Measurements from ENCODE around the gene SYVN1.
"Not testable (repeated sequence)": the region's sequence is repeated elsewhere in the genome, so short reads cannot be mapped to it uniquely, and the experiment has no call there.

Gene SYVN1

DNA sequence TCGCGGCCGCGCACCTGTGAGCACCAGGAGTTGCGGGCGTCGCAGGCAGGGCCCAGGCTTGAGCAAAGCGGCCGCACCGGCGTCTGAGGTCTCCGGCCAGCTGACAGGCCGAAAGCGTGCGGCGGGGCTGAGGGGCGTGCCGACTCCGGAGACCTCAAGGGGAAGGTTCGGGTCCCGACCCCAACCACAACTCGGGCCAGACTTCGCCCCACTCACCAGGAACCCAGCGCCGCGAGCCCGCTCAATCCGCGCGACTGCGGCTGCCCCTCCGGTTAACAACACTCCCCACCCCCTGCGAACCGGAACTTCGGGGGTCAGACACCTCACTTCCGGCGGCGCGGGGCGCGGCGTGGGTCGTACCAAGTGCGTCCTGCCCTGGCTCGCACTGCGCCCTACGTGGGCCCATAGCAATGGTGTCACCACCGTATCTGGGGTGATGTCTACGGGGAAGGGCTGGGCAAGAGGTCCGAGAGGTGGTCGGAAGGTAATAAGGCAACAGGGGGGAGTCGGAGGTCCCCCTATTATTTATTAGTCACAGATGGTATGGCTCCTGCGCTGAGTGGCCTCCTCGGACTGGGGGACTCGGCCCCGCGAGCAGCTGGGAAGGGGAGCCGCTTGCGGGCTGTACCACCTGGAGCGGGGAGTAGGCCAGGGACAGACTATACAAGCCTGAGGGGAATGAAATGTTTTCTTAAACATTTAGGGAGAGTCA lies at the start of gene SYVN1:
TSS of gene SYVN1 (minus strand) at position 280 of the 712 bp plus-strand sequence. CDS start 918 bp downstream, outside the sequence.
- DNase-seq (ENCODE audit: low read depth) = peak; percentile 84

GRCh38 chr11:65183201-65183891 lies 49.0 kb upstream of the SYVN1 start:
- DNase-seq (ENCODE audit: low read depth) = no peak

DNA sequence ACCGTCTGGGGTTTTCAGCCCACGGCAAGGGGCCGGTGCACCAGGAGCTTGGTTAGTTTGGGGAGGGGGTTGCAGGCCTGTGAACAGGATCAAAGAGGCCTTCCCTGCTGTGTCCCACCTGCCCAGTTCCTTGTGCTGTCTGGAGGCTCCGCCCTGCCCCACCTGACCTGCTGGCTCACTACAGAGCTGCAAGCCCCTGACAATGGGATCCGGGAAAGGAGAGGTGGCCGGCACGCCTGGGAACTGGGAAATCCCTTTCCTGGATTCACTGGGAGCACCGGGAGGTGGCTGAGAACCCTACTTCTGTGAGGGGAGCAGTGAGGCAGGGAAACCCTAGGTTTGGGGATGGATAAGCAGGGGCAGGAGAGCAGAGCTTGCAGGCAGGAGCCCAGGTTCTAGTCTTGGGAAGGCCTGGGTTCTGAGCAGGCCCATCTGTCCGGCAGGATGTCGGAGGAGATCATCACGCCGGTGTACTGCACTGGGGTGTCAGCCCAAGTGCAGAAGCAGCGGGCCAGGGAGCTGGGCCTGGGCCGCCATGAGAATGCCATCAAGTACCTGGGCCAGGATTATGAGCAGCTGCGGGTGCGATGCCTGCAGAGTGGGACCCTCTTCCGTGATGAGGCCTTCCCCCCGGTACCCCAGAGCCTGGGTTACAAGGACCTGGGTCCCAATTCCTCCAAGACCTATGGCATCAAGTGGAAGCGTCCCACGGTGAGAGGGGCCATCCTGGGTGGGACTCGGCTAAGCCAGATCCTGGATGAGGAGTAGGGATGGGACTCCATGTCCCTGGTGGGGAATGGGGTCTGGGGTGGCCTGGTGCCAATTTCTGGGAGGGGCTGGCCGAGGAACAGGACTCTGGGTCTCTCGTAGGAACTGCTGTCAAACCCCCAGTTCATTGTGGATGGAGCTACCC lies 48.2 kb upstream of the SYVN1 start:
- DNase-seq (ENCODE audit: low read depth) = peak; percentile 34

DNA sequence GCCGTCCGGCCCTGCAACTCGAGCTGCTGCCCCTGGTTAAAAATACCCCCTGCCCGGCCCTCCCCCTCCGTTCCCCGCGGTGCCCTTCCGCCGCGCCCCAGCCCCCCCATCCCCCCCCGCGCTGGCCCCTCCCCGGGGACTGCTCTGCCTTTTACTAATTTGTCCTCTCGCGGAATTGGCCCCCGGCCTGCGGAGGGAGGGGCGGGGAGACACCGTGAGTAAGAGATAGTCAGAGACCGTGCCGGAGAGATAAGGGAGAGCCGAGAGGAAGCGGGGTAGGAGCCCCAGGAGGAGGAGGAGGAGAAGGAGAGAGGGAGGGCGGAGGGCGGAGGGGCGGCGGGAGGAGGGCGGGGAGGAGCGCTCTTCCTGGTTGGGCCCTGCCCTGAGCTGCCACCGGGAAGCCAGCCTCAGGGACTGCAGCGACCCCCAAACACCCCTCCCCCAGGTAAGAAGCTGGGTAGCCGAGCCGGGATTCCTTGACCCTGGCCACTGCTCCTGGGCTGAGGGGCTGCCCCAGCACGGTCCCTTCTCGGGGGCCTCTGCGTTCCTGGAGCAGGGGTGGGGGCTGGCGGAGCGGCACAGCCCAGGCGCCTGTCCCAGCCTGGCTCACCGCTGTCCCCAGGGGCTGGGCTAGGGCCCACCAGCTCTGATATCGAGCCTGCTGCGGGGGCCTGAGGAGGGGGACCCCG lies 47.4 kb upstream of the SYVN1 start, which contains the start of gene CAPN1:
TSS of gene CAPN1 (plus strand) at position 360 of the 689 bp plus-strand sequence. CDS start 774 bp downstream, outside the sequence.
- peak; percentile 95 for DNase-seq (ENCODE audit: low read depth)

DNA sequence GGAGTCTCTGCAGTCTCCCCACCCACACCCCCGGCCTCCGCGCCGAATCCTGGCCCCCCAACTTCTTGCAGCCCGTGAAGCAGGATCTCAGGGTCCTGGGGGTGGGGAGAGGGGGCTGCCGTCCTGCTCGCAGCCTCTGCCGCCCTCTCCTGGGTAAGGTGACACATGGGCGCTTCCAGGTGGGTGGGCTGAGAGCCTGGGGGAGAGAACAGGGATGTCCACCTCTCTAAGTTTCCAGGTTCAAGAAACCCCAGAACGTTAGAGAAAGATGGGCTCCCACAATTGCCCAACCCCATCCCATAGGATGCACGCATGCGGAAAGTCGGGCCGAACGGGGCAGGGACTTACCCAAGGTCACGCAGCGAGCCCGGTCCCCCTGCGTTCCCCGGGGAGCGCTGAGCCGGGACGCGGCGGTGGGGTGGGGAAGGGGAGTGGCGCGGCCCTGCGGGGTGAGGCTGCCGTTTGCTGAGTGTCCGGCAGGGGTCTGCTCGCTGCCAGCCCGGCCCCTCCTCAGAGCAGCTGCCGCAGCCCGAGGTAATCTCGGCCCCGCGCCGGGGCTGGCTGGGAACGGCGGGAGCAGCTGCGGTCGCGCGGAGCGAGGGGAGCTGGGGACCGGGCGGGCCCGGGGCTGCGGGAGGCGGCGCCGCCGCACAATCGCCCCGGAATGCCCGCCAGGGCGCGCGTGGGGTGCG lies 46.7 kb upstream of the SYVN1 start:
- DNase-seq (ENCODE audit: low read depth) = peak; percentile 55

DNA sequence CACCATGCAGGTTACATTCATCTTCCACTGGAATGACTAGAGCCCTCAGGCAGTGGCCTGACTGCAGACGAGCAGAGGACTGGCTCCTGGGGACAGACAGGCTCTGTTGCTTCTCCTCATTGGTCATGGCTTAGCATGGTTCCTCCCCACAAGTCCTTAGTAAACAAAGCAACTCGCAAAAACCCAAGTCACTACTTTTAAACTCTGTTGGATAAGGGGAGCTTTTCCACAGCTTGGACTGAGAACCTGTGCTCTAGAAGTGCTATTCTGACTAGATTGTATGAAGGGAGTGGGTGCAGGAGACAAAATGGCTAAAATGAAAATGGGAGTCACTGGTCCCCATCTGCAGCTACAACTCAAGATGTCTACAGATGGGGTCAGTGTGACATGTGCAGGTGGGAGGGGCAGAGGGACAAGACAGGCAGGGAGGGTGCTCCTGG lies 40.3 kb upstream of the SYVN1 start:
- not testable (repeated sequence) for DNase-seq (ENCODE audit: low read depth)

DNA sequence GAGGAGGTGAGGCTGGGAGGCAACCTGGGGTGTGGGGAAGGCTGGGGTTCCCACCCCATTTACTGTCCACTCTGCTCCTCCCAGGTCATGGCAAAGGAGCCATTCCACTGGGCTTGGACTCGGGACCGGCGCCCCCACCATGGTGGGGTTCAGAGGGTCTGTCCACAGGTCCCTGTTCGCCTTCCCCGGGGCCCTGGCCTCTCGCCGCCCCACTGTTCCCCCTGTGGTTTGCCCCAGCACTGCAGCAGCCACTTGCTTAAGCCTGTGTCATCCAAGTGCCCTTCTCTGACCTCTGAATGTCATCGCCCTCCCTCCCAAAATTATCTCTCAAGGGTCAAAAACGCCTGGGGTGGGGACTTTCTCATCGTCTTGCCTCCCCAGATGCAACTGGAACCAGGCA lies 38.3 kb upstream of the SYVN1 start:
- DNase-seq (ENCODE audit: low read depth) = no peak

- no peak for DNase-seq (ENCODE audit: low read depth)
Measured at GRCh38 chr11:65170058-65170534, 35.8 kb upstream of the SYVN1 start, which contains the start of gene SPDYC. SPDYC (plus strand) TSS chr11:65170233; CDS start chr11:65171358, 1,125 bp downstream.

DNA sequence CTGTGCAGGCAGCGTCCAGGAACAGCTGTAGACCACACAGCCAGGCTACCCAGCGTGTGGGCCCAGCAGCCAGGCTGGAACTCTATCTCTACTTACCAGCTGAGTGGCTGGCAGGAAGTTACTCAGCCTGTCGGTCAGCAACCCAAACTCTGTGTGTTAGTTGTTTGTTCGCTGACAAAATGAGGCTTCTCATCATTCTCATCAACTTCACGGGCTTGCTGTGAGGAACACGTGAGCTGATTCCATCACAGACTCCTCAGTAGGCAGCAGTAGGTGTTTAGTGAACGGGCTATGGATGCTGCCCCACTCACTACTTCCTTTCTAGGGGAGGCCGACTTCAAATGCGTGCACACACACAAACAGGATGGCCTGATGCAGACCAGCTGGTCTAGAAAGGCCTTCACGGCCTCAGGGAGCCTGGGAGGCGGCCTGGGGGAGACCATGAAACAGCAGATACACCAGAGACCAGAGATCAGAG lies 34.9 kb upstream of the SYVN1 start:
- DNase-seq (ENCODE audit: low read depth) = peak; percentile 22

DNA sequence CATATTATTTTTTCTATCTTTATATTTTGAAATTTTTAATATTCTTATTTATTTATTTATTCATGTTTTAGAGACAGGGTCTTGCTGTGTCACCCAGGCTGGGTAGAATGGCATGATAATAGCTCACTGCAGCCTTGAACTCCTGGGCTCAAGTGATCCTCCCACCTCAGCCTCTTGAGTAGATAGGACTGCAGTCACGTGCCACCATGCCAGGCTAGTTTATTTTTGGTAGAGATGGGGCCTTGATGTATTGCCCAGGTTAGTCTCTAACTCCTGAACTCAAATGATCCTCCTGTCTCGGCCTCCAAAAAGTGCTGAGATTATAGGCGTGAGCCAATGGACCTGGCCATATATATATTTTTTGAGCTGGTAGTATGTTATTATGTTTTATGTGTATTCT lies 33.3 kb upstream of the SYVN1 start:
- DNase-seq (ENCODE audit: low read depth) = no peak

DNA sequence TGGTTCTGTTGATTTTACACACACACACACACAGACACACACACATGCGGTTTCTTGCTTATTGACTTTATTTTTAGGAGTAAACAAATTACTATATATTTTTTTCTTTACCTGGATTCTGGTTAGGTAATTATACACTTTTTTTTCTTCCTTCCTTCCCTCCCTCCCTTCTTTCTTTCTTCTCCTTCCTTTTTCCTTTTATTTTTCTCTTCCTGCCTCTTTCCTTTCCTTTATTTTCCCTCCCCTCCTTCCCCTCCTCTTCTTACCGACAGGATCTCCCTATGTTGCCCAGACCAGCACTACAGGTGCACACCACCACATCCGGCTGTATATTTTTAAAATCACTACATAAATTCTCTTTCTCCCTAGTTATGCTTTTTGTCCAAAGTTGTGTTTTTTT lies 32.6 kb upstream of the SYVN1 start:
- DNase-seq (ENCODE audit: low read depth) = no peak

DNA sequence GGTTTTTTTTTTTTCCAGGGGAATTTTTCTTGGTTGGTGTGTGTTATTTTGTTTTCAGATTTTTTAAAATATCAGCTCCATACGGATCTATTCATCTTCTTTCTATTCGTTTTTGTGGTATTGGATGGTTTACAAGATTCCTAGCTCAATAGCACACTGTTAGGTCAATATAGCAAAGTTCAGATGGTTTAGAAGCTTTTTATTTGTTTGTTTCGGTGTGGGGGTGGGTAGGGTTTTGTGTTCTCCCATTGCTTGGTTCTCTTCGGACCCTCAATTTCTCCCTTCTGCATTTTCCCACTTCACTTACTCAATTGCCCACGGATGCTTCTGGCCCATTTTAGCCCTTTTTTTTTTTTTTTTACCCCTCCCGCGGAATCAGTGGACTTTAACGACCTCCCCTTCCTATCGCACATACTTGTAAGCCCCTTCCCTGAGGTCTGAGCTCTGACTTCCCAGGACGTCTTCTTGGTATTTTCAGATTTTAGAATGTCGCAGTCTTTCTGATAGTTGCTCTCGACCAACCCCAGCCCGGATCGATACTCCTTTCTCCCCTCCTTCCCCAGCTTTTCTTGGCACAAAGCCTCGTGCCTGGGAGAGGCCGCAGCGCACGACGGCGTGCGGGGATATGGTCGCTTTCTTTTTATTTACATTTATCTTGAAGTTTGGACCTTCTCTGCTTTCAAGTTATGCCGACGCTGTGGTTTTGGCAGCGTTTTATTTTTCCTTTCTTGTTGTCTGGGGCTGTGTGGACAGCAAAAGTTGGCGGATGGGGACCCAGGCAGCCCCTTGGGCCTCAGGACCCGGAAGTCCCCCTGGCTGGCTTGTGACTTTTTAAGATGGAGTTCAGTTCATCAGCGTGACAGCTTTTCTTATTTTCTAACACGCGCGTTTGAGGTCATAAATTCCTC lies 31.3 kb upstream of the SYVN1 start:
- no peak for DNase-seq (ENCODE audit: low read depth)

GRCh38 chr11:65163684-65164083 lies 29.4 kb upstream of the SYVN1 start:
- no peak for DNase-seq (ENCODE audit: low read depth)

DNA sequence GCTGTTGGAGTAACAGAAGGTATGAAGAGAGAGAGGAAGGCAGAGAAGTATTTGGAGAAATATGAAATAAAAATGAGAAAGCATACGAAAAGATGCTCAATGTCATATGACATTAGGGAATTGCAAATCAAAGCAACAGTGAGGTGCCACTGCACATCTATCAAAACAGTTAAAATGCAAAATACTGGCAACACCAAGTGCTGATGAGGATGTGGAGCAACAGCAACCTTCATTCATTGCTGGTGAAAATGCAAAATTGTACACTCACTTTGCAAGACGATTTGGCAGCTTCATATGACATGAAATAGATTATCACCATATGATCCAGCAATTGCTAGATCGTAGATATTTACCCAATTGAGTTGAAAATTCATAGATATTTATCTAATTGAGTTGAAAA lies 26.3 kb upstream of the SYVN1 start:
- DNase-seq (ENCODE audit: low read depth) = no peak

GRCh38 chr11:65159012-65159411 lies 24.7 kb upstream of the SYVN1 start:
- no peak for DNase-seq (ENCODE audit: low read depth)

GRCh38 chr11:65157336-65157735 lies 23.0 kb upstream of the SYVN1 start:
- no peak for DNase-seq (ENCODE audit: low read depth)

GRCh38 chr11:65156926-65157325 lies 22.6 kb upstream of the SYVN1 start:
- no peak for DNase-seq (ENCODE audit: low read depth)

GRCh38 chr11:65156256-65156655 lies 21.9 kb upstream of the SYVN1 start:
- DNase-seq (ENCODE audit: low read depth) = no peak

GRCh38 chr11:65152122-65152521 lies 17.8 kb upstream of the SYVN1 start:
- DNase-seq (ENCODE audit: low read depth) = no peak
